IPS-15b (cell line): ENCODE measurements around the gene IPCEF1.
"Not testable (repeated sequence)": the region's sequence is repeated elsewhere in the genome, so short reads cannot be mapped to it uniquely, and the experiment has no call there.

Experiments used
- H3K27me3 ChIP-seq: one replicate; pipeline ENCODE4 v1.6.1; 2013; ENCODE audit warnings: low read length; ENCODE audit not compliant: control insufficient read depth, insufficient read depth
- H3K36me3 ChIP-seq: one replicate; pipeline ENCODE4 v1.6.1; 2013; ENCODE audit warnings: low read length; ENCODE audit not compliant: control insufficient read depth, insufficient read depth
- H3K4me1 ChIP-seq: one replicate; pipeline ENCODE4 v1.6.1; 2013; ENCODE audit warnings: mild to moderate bottlenecking, low read length; ENCODE audit not compliant: control insufficient read depth, insufficient read depth
- H3K4me3 ChIP-seq: one replicate; pipeline ENCODE4 v1.5.1; 2013; ENCODE audit warnings: low read depth, low read length
- H3K9ac ChIP-seq: one replicate; pipeline ENCODE4 v1.6.1; 2013; ENCODE audit warnings: low read depth, mild to moderate bottlenecking, low read length
- H3K9me3 ChIP-seq: one replicate; pipeline ENCODE4 v1.6.1; 2013; ENCODE audit warnings: mild to moderate bottlenecking, low read length; ENCODE audit not compliant: control insufficient read depth, insufficient read depth

IPCEF1 gene

DNA sequence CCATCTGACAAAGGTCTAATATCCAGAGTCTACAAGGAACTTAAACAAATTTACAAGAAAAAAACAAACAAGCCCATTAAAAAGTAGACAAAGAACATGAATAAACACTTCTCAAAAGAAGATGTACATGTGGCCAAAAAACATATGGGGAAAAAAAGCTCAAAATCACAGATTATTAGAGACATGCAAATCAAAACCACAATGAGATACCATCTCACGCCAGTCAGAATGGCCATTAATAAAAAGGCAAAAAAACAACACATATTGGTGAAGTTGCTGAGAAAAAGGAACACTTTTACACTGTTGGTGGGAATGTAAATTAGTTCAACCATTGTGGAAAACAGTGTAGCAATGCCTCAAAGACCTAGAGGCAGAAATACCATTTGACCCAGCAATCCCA is 29.3 kb downstream of the IPCEF1 start:
- H3K4me1 ChIP-seq, H3K9me3 ChIP-seq, H3K9ac ChIP-seq, H3K4me3 ChIP-seq, H3K27me3 ChIP-seq, H3K36me3 ChIP-seq: not testable (repeated sequence)

DNA sequence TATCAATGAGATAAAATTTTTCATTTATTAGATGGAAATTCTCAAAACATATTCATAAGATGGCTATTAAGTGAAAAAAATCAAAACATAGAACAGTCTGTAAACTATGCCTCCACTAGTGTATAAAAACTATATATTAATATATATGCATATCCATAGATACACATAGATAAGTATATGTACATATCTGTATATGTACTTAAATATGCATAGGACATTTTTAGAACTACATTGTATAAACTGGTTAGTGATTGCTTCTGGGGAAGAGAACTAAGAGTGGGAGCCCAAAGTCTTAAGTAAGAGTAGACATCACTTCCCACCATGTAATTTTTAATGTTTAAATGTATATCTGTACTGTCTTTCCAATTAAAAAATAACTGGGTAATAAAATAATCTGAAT is 31.5 kb downstream of the IPCEF1 start:
- no peak overlapping the region for H3K9ac ChIP-seq
- no peaks in the 10 kb centered on the region for H3K4me1 ChIP-seq
- no peaks in the 10 kb centered on the region for H3K27me3 ChIP-seq
- H3K36me3 ChIP-seq, result no peaks in the 10 kb centered on the region
- no peaks in the 10 kb centered on the region for H3K9me3 ChIP-seq
- H3K4me3 ChIP-seq, result no peak overlapping the region

DNA sequence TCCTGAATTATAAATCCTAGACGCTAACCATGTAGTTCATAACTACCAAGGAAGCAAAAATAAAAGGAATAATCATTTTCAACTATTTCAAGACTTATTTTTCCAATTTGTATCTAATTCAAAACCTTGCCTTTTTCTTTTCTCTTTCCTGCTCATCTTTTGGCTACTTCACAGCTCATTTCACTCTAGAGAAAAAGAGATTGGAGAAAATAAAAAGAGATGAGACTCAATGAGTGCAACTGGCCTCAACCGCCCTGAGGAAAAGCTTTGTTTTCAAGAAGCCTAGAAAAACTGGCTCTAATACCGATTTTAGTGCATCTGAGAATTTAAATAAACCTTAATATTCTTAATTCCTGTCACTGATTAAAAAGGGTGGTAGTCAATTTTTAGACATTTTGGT is 36.4 kb downstream of the IPCEF1 start:
- Histone ChIP-seq H3K9me3 (no peaks in the 10 kb centered on the region), H3K4me1 (no peaks in the 10 kb centered on the region), H3K4me3 (no peak overlapping the region), H3K36me3 (no peaks in the 10 kb centered on the region), H3K9ac (no peak overlapping the region), H3K27me3 (no peaks in the 10 kb centered on the region)

DNA sequence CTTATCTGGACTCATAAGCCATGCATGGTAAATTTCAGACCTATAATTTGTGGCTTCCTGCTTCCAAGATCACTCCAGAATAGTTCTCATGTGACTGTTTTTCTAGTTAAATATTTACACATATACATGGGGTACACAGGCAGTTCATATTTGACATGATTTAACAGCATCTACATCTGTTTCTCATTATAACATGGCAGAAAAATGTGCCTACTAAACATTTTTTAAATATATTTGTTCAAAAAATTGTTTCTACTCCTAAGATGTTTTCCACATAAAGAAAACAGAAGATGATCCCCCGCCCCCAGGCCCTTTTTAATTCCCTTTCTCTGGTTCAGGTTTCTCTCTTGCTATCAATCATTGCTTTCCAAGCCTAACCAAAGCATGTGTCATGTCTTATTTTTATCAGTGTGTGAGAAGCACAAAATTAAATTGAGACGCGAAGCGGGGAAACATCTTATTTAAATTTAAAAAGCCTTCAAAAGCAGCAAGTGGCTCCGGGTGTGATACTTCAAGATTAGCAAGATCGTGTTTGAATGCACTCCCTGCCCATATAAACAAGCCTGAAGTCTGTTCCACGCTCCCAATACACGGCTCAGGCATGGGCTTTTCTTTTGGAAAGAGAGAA is 37.3 kb downstream of the IPCEF1 start:
- Histone ChIP-seq H3K4me3 (no peak overlapping the region), H3K9ac (no peak overlapping the region), H3K9me3 (no peaks in the 10 kb centered on the region), H3K4me1 (no peaks in the 10 kb centered on the region), H3K27me3 (no peaks in the 10 kb centered on the region), H3K36me3 (no peaks in the 10 kb centered on the region)

DNA sequence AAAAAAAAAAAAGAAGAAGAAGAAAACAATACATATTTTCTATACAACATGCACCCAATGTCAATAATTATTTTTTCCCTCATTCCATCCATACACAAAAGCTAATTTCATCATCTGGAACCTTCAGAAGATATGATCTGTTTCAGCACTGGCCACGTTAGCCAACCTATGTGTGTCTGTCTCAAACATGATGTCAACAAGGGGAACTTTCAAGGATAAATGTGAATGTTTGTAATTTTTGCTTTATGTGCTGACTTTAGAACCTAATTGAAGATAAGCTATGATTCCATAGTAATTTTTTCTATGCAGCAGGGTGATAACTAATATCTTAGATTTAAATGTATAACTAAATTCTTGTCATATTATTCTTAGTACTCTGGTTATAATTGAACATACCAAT is 37.9 kb downstream of the IPCEF1 start:
- H3K9me3 ChIP-seq, result no peaks in the 10 kb centered on the region
- no peak overlapping the region for H3K9ac ChIP-seq
- H3K4me3 ChIP-seq, result no peak overlapping the region
- H3K4me1 ChIP-seq, result no peaks in the 10 kb centered on the region
- H3K36me3 ChIP-seq, result no peaks in the 10 kb centered on the region
- no peaks in the 10 kb centered on the region for H3K27me3 ChIP-seq

DNA sequence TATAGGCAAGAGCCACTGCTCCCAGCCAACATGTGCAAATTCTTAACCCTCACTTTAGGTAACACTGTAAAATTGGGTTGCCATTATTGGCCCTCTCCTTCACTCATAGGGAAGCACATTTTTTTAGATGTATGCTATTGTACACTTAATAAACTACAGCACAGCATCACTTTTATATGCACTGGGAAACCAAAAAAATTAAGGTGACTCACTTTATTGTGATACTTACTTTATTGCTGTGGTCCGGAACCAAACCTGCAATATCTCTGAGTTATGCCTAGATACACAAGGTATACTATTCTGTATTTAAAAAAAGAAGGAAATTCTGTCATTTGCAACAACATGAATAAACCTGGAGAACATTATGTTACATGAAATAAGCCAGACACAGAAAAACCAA is 40.5 kb downstream of the IPCEF1 start:
- Histone ChIP-seq H3K9ac (no peak overlapping the region), H3K36me3 (no peaks in the 10 kb centered on the region), H3K27me3 (no peaks in the 10 kb centered on the region), H3K4me3 (no peak overlapping the region), H3K4me1 (no peaks in the 10 kb centered on the region), H3K9me3 (no peaks in the 10 kb centered on the region)

DNA sequence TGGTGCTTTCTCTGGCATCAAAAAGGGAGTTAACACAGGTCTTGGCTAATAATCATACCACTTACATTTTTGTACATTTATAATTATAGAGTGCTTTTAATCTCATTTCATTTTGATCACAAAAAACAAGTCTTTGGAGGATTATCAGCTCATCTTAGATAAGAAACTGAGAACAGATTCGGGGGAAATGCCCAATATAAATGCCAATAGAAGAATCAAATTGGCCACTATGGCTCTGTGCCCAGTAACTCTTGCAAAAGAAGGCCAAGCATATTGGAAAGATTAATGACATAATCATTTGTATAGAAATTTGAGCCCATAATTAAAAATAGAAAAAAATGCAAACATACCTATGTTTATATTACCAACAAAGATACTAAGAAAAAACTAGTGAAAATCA is 42.5 kb downstream of the IPCEF1 start:
- Histone ChIP-seq H3K9me3 (no peaks in the 10 kb centered on the region), H3K9ac (no peak overlapping the region), H3K4me1 (no peaks in the 10 kb centered on the region), H3K27me3 (no peaks in the 10 kb centered on the region), H3K36me3 (no peaks in the 10 kb centered on the region), H3K4me3 (no peak overlapping the region)

DNA sequence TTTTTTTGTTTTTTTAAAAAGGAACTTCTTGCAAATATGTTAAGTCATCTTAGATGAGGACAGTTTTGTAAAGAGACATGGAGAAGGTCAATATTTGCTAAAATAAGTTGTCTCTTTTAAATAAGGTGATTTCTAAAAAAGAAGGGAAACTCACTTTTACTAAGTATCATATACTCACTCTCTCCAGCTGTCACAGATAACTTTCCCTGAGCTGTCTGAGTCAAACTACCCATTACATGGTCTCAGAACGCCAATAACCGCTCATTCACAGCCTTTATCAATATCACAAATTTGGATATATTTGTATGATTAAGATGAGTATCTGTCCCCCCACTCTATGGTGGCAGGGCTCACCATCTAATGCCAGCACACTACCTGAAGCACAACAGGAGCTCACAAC is 47.6 kb downstream of the IPCEF1 start:
- Histone ChIP-seq H3K4me3 (no peak overlapping the region), H3K9ac (no peak overlapping the region), H3K4me1 (no peaks in the 10 kb centered on the region), H3K27me3 (no peaks in the 10 kb centered on the region), H3K36me3 (no peaks in the 10 kb centered on the region), H3K9me3 (no peaks in the 10 kb centered on the region)

DNA sequence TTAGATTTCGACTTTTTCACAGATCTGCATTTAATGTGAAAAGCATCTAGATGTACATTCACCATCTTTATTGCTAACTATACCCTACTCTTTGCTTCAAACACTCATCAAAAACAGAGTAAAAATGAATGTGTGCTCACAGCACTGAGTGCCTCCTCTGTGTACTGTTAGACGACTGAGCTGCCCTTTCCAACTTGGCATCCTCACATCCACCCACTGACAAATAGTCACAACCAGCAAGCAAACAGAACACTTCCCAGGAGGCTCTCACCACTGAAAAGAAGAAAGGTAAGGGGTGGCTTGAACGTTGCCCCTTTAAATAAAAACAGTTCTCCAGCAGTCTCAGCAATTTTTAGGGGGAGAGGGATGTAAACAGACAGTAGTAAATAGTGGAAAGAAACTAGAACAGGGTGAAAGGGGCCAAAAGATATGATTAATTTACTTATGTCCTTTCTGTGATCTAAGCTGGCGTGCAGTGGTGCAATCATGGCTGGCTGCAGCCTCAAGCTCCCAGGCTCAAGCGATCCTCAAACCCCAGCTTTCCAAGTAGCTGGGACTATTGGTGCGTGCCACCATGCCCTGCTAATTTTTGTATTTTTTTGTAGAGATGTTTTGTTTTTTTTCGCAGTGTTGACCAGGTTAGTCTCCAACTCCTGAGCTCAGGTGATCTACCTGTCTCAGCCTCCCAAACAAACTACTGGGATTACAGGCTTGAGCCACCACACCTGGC is 48.7 kb downstream of the IPCEF1 start:
- Histone ChIP-seq H3K4me3 (no peak overlapping the region), H3K36me3 (no peaks in the 10 kb centered on the region), H3K4me1 (no peaks in the 10 kb centered on the region), H3K9ac (no peak overlapping the region), H3K27me3 (no peaks in the 10 kb centered on the region), H3K9me3 (no peaks in the 10 kb centered on the region)

DNA sequence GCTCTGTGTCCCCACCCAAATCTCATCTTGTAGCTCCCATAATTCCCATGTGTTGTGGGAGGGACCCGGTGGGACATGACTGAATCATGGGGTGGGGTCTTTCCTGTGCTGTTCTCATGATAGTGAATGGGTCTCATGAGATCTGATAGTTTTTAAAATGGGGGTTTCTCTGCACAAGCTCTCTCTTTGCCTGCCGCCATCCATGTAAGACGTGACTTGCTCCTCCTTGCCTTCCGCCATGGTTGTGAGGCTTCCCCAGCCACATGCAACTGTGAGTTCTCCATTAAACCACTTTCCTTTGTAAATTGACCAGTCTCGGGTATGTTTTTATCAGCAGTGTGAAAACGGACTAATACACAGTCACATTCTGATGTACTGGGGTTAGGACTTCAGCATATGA is 49.5 kb downstream of the IPCEF1 start:
- not testable (repeated sequence) for H3K36me3 ChIP-seq, H3K27me3 ChIP-seq, H3K9ac ChIP-seq, H3K4me1 ChIP-seq, H3K4me3 ChIP-seq, H3K9me3 ChIP-seq

DNA sequence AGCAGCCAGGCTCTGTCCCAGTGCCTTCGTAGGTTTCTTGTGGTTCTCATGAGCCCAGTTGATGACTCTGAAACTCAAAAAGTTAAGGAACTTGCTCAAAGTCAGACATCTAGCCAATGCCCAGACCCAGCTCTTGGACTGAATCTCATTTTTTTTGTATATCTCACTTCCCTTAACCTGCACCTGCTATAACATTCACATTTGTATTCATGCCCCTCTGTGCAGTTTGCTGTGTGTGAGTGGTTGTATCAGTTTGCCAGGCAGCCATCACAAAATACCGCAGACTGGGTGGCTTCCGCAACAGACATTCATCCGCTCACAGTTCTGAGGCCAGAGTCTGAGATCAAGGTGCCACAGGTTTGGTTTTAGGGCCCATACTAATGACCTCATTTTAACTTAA is 49.9 kb downstream of the IPCEF1 start:
- Histone ChIP-seq H3K36me3 (no peaks in the 10 kb centered on the region), H3K4me1 (no peaks in the 10 kb centered on the region), H3K9me3 (no peaks in the 10 kb centered on the region), H3K9ac (no peak overlapping the region), H3K27me3 (no peaks in the 10 kb centered on the region), H3K4me3 (no peak overlapping the region)

DNA sequence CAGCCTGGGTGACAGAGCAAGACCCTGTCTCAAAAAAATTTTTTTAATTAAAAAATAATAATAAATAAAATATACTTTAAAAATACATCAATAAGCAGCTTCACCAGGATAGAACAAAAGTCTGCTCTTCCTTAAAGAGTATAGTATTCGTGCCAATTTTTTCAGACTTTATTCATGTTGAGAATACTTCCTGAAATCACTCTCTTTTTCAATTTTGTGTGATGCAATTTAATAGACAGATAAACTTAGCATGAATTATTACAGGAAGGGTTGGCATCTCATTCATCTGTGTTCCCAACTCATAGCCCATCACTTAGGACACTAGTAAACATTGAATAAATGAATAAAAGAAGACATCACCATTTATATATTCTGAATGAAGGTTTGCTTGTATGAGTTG is 52.4 kb downstream of the IPCEF1 start:
- H3K4me1 ChIP-seq, result no peaks in the 10 kb centered on the region
- no peaks in the 10 kb centered on the region for H3K9me3 ChIP-seq
- no peaks in the 10 kb centered on the region for H3K27me3 ChIP-seq
- H3K36me3 ChIP-seq, result no peaks in the 10 kb centered on the region
- H3K9ac ChIP-seq, result no peak overlapping the region
- no peak overlapping the region for H3K4me3 ChIP-seq
